Activated T-cell treated with anti-CD3 and anti-CD28 coated beads, Interleukin-2, amount 50 U/mL, for 4 hours (primary cell): ENCODE results near the gene NDRG2. TPM values are rescaled to one million over a fixed set of nuclear protein-coding genes. Genes with fewer than 3 reads are reported as not detected.
A peak's percentile ranks its signal among the peaks of the same experiment; 100 is the strongest.

Source experiments
- ATAC-seq, 2 donors: fragments of 200-7000 bp; cut with Tn5 transposase; one replicate each; pipeline ENCODE4 v1.10.0; 2021
- DNase-seq: peaks from one replicate; pipeline ENCODE4 v3.0.0-alpha.2; 2020
- H3K27me3 Mint-ChIP-seq: one replicate; pipeline ENCODE4 v1.8.0; 2021; ENCODE audit warnings: low read depth, mixed read lengths
- H3K36me3 Mint-ChIP-seq: one replicate; pipeline ENCODE4 v1.8.0; 2022; ENCODE audit warnings: mixed read lengths; ENCODE audit not compliant: insufficient read depth
- H3K4me1 Mint-ChIP-seq: one replicate; pipeline ENCODE4 v1.8.0; 2021; ENCODE audit warnings: low read depth, mixed read lengths
- H3K4me3 Mint-ChIP-seq: one replicate; pipeline ENCODE4 v1.8.0; 2021; ENCODE audit warnings: mild to moderate bottlenecking, moderate library complexity, mixed read lengths
- H3K9me3 Mint-ChIP-seq: one replicate; pipeline ENCODE4 v1.8.0; 2021; ENCODE audit warnings: mixed read lengths
- total RNA-seq, 3 donors: library from RNA; stranded (reverse); gene quantifications; one replicate each; pipeline ENCODE4 v1.2.1, GENCODE V29; 2021

The NDRG2 gene
- total RNA-seq, 3 donors from 2014 or later = 2.8 to 5.3 (median 3.5) TPM

DNA sequence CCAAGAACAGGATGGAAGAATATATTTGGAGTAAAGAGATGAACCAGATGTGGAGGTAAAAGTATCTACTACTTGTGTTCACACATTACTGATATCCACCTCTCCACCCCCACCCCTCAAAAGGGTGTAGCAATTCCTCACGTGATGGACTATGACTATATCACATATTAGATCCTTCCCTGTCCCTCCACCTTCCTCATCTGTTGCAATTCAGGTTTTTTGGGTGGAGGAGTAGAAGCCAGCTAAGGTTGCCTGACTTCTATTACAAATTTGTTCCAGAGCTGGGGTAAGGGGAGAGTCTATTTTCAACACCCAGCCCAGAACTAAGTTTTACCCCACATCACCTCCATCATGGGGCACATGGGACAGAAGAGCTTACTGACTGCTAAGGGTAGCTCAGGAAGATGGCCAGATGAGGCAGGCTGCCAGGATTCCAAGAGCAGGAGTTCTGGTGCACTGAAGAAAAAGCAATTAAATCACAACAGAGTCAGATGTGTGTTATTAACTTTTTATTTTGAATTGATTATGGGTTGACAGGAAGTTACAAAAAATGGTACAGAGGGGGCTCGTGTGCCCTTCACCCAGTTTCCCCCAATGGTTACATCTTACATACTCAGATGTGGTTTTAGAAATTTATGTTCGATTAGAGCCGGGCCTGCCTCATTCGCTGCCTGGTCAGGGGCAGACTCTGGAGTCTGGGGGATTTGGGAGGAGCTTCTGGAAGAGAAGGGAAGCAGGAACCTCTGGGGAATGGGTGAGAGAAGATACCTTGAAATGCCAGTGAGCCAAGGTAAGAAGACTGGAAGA lies 7.7 kb upstream of the NDRG2 start:
- Mint-ChIP-seq H3K4me3 (no peak overlapping the region), H3K9me3 (no peaks in the 10 kb centered on the region), H3K4me1 (no peaks in the 10 kb centered on the region), H3K27me3 (peaks cover 2% of the 10 kb centered on the region), H3K36me3 (no peaks in the 10 kb centered on the region)
- DNase-seq (no peak), ATAC-seq (no peak)

DNA sequence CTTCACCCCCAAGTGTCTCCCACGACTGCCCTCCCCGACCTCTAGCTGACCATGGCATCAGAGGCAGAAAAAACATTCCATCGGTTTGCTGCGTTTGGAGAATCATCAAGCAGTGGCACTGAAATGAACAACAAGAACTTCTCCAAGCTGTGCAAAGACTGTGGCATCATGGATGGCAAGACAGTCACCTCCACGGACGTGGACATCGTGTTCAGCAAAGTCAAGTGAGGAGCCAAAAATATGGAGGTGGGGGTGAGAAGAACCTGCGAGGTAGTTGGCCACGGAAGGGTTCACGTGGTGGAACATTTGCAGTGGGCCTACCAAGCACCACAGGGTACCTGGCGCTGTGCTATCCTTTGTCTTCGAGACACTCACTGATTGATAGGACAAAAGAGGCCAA lies 5.7 kb upstream of the NDRG2 start:
- Mint-ChIP-seq H3K4me3 (no peak overlapping the region), H3K27me3 (peaks cover 2% of the 10 kb centered on the region), H3K36me3 (no peaks in the 10 kb centered on the region), H3K9me3 (no peaks in the 10 kb centered on the region), H3K4me1 (no peaks in the 10 kb centered on the region)
- DNase-seq (no peak), ATAC-seq (no peak)

DNA sequence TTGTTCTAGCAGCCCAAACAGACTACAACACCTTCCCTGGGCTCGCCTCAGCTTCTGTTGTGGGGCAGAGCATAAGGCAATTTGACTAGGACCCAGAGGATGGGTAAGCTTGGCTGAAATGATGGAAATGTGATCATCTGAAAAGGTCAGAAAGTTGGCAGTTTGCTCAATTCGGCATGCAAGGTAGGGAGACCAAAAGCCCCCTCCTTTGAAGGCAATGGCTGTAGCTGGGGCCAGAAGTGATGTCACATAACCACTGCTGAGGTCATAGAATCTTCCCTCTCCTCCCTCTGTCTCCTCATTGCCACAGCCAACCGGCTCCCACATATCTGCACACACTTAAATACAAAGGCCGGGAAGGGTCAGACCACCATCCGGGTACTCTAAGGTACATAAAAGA lies 5.1 kb upstream of the NDRG2 start, which contains the start of gene TPPP2:
TPPP2 (plus strand) TSS at position 301 of the 400 bp plus-strand sequence. CDS start 365 bp downstream, outside the sequence.
- ATAC-seq (no peak), DNase-seq (no peak)
- H3K36me3 Mint-ChIP-seq = no peaks in the 10 kb centered on the region
- H3K4me3 Mint-ChIP-seq = no peak within 1 kb of the TSS
- peaks cover 2% of the 10 kb centered on the region for H3K27me3 Mint-ChIP-seq
- H3K4me1 Mint-ChIP-seq = peaks cover 2% of the 10 kb centered on the region
- no peaks in the 10 kb centered on the region for H3K9me3 Mint-ChIP-seq

DNA sequence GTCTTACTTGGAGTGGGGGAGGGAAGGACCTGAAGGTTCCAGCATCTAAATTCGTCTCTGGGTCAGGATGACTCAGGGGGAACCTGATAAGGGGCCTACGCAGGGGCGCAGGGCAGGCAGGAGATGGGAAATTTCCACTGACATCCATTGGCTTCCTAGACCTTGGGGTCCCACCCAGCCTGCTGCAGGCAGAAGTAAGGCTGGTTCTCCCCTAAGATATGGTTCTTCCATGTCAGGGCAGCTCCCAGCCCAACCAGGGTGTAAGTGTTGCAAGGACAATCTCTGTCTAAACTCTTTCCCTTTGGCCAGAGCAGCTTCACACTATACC lies 2.1 kb upstream of the NDRG2 start:
- peaks cover 19% of the 10 kb centered on the region for H3K4me1 Mint-ChIP-seq
- no peaks in the 10 kb centered on the region for H3K27me3 Mint-ChIP-seq
- peak overlapping the region; percentile 7 for H3K4me3 Mint-ChIP-seq

DNA sequence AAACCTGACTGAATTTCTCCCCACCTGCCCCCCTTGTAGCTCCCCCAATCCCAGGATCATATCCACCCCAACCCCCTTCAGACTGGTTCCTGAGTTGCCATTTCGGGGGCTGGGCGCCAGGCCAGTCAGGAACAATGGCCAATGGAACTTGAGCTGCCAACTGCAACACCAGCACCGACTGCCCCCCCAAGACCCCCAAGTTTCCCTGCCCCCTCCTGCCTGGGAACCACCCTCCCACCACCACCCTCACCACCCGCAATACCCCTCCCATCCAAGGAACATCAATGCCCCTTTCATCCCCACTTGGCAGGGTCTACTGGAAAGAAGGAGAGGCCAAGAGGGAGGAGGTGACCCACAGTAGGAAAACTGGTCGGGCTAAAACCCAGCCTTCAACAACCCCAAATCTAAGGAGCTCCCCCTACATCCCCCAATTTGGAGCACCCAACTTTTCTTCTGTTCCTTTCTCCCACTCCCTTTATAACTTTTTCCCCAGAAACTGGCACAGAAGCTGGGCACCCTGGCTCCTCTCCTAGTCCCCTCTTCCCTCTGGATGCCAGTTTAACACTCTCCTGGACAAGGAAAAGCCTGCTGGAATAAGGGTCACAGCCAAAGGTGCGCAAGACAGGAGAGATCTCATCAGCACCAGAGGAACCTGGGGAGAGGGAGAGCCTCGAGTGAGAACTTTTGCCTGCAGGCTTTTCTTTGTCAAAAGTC lies 1.6 kb upstream of the NDRG2 start:
- no peaks in the 10 kb centered on the region for H3K36me3 Mint-ChIP-seq
- DNase-seq (no peak), ATAC-seq (no peak)
- no peaks in the 10 kb centered on the region for H3K27me3 Mint-ChIP-seq
- no peaks in the 10 kb centered on the region for H3K9me3 Mint-ChIP-seq
- H3K4me1 Mint-ChIP-seq = peaks cover 19% of the 10 kb centered on the region
- H3K4me3 Mint-ChIP-seq = peak overlapping the region; percentile 29

More for the DNA sequence above, 2.1 kb upstream of the NDRG2 start:
- Mint-ChIP-seq H3K36me3 (no peaks in the 10 kb centered on the region), H3K9me3 (no peaks in the 10 kb centered on the region)
- DNase-seq (no peak), ATAC-seq (no peak)

DNA sequence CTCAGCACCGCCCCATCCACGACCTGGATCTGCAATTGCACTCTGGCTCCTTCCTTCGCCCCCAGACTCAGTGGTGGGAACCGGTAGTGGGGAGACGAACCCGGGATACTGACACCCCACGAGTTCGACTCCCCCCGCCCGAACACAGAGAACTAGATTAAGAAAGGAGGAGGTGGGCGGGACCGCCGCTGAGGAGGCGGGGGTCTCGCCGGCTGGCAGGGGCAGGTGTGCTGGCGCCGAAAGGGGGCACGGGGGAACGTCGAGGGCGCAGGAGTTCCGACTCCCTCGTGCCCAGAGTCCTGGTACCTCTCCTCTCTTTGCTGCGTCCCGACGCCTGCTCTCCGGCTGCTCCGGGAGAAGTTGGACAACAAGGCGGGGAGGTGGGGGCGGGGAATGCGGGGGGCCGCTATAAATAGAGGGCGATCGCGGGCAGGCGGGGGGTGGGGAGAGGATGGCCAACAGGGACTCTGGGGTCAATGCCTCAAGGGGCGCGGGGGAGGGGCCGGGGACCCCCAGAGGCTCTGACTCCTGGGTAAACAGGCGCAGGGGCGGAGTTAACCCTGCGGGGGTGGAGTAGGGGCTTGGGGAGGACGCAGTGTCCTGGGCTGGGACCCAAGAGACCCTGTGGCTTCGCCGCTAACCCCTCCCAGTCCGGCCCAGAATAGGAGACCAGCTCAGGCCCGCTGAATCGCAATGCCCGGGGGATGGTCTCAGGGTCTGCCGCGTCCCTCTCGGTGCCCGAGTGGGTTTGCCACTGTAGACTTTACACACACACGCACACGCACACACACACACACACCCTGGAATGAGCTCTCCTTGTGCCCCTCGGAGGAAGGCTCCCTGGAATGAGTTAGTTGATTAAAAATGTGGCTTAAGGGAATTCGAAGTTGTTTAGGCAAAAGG lies 761 bp upstream of the NDRG2 start:
- Mint-ChIP-seq H3K4me3 (peak overlapping the region; percentile 81), H3K27me3 (no peaks in the 10 kb centered on the region), H3K36me3 (peaks cover 1% of the 10 kb centered on the region), H3K9me3 (no peaks in the 10 kb centered on the region), H3K4me1 (peaks cover 19% of the 10 kb centered on the region)
- ATAC-seq (peak in 1 of 2 donors; percentile 29), DNase-seq (no peak)

DNA sequence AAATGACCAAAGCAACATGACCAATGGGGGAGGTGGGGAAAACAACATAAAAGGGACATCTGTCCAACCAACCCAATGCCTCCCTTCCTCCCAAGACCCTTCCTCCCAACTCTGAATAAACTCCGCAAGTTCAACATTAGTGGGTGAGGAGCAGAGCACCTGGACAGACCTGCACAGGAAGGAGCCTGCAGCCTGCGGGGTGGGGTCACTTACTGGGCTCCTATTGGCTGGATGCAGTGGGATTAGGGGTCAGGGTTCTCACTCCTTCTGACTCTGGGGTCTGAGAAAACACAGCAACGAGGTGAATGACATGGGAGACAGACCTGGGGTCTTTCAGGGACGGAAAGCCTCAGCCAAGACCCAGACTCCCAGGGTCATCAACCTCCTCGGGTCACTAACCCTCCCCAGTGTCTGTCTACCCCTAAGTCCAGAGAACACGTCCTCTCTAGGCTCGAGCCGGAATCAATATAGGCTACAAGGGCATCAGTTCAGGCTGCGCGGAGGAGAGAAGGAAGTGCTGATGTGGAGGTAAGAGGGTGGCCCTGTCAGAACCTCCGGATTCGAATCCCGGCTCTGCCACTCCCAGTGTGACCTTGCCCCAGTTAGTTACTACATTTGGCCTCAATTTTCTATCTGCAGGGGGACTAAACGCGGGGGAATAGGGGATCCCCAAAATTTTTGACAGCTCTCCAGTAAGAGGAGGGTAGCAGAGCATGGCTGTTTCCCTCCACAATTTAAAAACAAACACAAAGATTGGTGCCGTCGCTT lies 860 bp downstream of the NDRG2 start:
- peak; percentile 20 to 49 for ATAC-seq
- H3K9me3 Mint-ChIP-seq = no peaks in the 10 kb centered on the region

DNA sequence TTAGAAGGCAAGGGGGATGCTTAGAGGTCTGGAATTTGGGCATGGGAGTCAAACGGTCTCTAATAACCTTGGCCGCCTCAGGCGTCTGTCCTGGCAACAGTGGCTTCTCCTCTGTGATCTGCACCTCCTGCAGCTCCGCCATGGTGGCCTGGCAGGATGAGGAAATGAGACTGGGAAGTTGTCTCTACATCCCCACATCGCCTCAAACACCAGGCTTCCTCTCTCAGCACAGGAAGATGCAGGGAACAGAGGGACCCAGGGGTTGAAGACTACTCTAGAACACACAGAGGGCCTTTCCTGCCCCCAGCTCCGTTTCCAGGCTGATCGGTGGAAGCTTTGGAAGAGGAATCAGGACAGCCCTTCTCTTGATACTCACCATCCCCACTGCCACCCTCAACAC lies 1.7 kb downstream of the NDRG2 start:
- peaks cover 9% of the 10 kb centered on the region for H3K36me3 Mint-ChIP-seq
- peak overlapping the region; percentile 81 for H3K4me3 Mint-ChIP-seq
- H3K27me3 Mint-ChIP-seq = no peaks in the 10 kb centered on the region
- no peaks in the 10 kb centered on the region for H3K9me3 Mint-ChIP-seq
- DNase-seq = no peak
- peaks cover 19% of the 10 kb centered on the region for H3K4me1 Mint-ChIP-seq
- ATAC-seq = no peak

More for the DNA sequence above, 860 bp downstream of the NDRG2 start:
- Mint-ChIP-seq H3K27me3 (no peaks in the 10 kb centered on the region), H3K4me1 (peaks cover 19% of the 10 kb centered on the region), H3K36me3 (peaks cover 7% of the 10 kb centered on the region), H3K4me3 (peak overlapping the region; percentile 81)
- no peak for DNase-seq

DNA sequence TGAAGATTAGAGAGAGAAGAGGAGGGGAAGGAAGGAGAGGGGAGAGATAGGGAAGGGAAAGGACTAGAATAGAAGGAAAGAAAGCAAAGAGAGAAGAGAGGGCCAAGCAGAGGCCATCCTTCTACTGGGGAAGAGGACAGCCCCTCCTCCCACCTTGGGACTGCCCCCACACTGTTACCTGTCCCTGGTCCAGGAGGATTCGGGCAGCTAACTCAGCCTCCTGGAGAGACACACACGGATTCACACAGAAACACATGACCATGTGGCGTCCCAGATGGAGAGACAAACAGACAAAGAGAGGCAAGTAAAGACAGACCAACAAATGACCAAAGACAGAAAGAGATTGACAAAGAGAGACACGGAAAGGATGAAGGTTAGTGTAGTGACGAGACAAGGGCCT lies 2.2 kb downstream of the NDRG2 start:
- no peak for ATAC-seq
- H3K4me3 Mint-ChIP-seq = peak overlapping the region; percentile 48
- peaks cover 19% of the 10 kb centered on the region for H3K4me1 Mint-ChIP-seq
- H3K36me3 Mint-ChIP-seq = peaks cover 9% of the 10 kb centered on the region
- DNase-seq = no peak
- no peaks in the 10 kb centered on the region for H3K9me3 Mint-ChIP-seq
- H3K27me3 Mint-ChIP-seq = no peaks in the 10 kb centered on the region

DNA sequence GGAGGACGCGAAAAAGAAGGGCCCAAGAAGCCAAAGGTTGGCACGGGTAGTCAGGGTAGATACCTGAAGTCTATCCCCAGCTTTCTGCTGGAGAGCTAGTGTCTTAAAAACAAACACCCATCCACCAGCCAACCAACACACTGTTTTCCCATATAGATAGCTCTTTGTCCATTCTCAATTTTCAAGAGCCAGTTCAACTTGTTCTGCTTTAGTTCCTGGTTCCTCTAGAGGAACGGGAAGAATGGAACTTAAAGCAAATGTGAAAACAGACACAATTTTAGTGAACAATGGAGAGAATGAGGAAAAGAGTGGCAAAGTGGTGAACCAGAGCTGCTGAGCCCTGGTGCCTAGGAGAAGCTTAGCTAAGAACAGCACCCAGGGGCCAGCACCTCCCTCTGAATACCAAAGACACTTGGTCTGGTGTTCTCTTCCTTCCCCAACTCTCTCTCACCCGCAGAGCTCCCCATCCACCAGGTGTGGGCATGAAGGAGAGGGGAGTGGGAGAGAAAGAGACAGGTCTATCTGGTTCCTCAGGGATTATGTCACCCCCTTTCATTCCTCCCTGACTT lies 3.8 kb downstream of the NDRG2 start:
- Mint-ChIP-seq H3K36me3 (peaks cover 12% of the 10 kb centered on the region), H3K27me3 (no peaks in the 10 kb centered on the region), H3K4me3 (no peak overlapping the region), H3K9me3 (no peaks in the 10 kb centered on the region), H3K4me1 (peaks cover 19% of the 10 kb centered on the region)
- no peak for ATAC-seq
- no peak for DNase-seq

DNA sequence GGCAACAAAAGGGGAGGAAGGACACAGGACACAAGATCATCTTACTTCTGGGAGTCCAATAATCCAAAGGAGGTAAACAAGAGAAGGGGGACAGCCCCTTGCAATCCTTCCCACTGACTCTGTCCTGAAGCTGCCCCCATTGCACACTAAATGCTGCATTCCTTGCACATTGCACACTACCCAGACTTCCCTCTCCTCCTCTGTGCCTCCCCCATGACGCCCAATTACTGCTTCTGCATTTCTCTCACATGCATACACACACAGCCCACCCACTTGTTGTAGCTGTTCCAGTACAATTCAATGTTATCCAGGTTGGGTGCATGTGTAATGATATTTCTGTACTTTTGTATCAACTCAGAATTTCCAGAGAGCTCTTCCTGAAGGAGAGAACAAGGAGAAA lies 5.5 kb downstream of the NDRG2 start:
- Mint-ChIP-seq H3K27me3 (no peaks in the 10 kb centered on the region), H3K9me3 (no peaks in the 10 kb centered on the region), H3K36me3 (peaks cover 12% of the 10 kb centered on the region), H3K4me3 (no peak overlapping the region), H3K4me1 (peaks cover 15% of the 10 kb centered on the region)
- ATAC-seq (no peak), DNase-seq (no peak)

DNA sequence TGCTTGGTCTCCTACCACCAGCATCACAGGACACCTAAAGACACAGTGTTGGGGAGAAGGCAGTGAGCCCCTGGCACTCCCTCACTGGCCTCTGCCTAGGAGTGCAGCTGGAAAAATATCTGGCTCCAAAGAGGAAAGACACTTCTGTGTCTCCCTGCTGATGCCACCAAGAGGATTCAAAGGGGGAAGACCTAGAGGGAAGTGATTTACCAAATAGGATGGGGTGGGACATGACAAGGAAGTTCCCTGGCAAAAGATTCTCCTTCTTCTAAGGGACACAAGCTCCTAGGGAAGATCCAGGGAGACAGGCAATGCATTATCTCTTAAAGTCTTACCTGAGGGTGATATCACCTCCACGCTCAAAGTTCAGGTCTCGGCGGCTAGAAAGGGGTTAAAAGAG lies 6.1 kb downstream of the NDRG2 start:
- Mint-ChIP-seq H3K27me3 (peaks cover 2% of the 10 kb centered on the region), H3K9me3 (no peaks in the 10 kb centered on the region), H3K36me3 (peaks cover 12% of the 10 kb centered on the region), H3K4me1 (peaks cover 10% of the 10 kb centered on the region), H3K4me3 (no peak overlapping the region)
- DNase-seq (no peak), ATAC-seq (no peak)

DNA sequence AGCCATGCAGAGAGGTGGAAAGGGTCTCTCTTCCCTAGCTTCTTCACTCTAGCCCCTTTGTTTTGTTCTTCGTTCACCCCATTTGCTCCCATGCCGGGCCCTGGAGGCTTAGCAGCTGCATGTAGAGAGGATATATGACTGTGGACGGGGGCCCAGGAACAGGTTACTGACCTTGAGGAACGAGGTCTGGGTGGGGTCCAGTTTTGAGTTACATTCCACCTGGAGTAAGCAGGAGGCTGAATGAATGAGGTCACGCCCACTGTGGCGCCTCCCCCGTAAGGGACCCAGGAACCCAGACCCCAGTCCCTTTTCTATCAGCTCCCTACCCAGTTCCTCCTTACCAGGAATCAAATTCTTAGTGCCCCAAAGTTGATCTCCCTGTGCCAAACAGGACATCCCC lies 6.6 kb downstream of the NDRG2 start:
- Mint-ChIP-seq H3K4me1 (peaks cover 6% of the 10 kb centered on the region), H3K27me3 (peaks cover 3% of the 10 kb centered on the region), H3K9me3 (no peaks in the 10 kb centered on the region), H3K4me3 (no peak overlapping the region), H3K36me3 (peaks cover 12% of the 10 kb centered on the region)
- ATAC-seq = no peak
- DNase-seq = no peak
